HUDEP-2 (cell line): ENCODE data around the gene ZBTB7C.

ENCODE experiments used
- DNase-seq, 76 experiments: peaks; one replicate each; lab custom pipeline; 2025; ENCODE audit not compliant: unreplicated experiment in 76 of 76; lab: John Stamatoyannopoulos, UW

The ZBTB7C gene

GRCh38 chr18:48278081-48278480 is 131.1 kb downstream of the ZBTB7C start:
- DNase-seq = no peak

- DNase-seq = no peak
Observed at GRCh38 chr18:48274301-48274700, 134.9 kb downstream of the ZBTB7C start.

- DNase-seq = no peak
Observed at GRCh38 chr18:48270929-48271328, 138.3 kb downstream of the ZBTB7C start.

GRCh38 chr18:48265328-48265727 is 143.9 kb downstream of the ZBTB7C start:
- DNase-seq = no peak

GRCh38 chr18:48263914-48264902 is 145.0 kb downstream of the ZBTB7C start:
- DNase-seq = no peak

GRCh38 chr18:48263192-48263853 is 145.9 kb downstream of the ZBTB7C start:
- DNase-seq = no peak

GRCh38 chr18:48260237-48260636 is 148.9 kb downstream of the ZBTB7C start:
- DNase-seq = no peak

GRCh38 chr18:48256848-48257247 is 152.3 kb downstream of the ZBTB7C start:
- DNase-seq = no peak

- no peak for DNase-seq
Observed at GRCh38 chr18:48254077-48254602, 155.0 kb downstream of the ZBTB7C start.

- DNase-seq = no peak
Observed at GRCh38 chr18:48252525-48252924, 156.7 kb downstream of the ZBTB7C start.

- DNase-seq = no peak
Observed at GRCh38 chr18:48250918-48251317, 158.3 kb downstream of the ZBTB7C start.

- DNase-seq = no peak
Observed at GRCh38 chr18:48250362-48250907, 158.7 kb downstream of the ZBTB7C start.

GRCh38 chr18:48249854-48250253 is 159.3 kb downstream of the ZBTB7C start:
- DNase-seq = no peak

- DNase-seq = no peak
Observed at GRCh38 chr18:48244530-48244929, 164.7 kb downstream of the ZBTB7C start.

GRCh38 chr18:48238636-48239035 is 170.5 kb downstream of the ZBTB7C start:
- no peak for DNase-seq

- DNase-seq = no peak
Observed at GRCh38 chr18:48238206-48238605, 171.0 kb downstream of the ZBTB7C start.

- no peak for DNase-seq
Observed at GRCh38 chr18:48236822-48237221, 172.4 kb downstream of the ZBTB7C start.

- DNase-seq = peak in 49 of 76 experiments; percentile 0 to 70 (median 22)
Observed at GRCh38 chr18:48230467-48231113, 178.6 kb downstream of the ZBTB7C start.

- DNase-seq = no peak
Observed at GRCh38 chr18:48229552-48229981, 179.6 kb downstream of the ZBTB7C start.

GRCh38 chr18:48228841-48229240 is 180.3 kb downstream of the ZBTB7C start:
- no peak for DNase-seq

- DNase-seq = no peak
Observed at GRCh38 chr18:48228301-48228715, 180.9 kb downstream of the ZBTB7C start.
